Measurements from ENCODE around the gene SLC26A11.
A peak's percentile ranks its signal among the peaks of the same experiment; 100 is the strongest.

SLC26A11 gene

DNA sequence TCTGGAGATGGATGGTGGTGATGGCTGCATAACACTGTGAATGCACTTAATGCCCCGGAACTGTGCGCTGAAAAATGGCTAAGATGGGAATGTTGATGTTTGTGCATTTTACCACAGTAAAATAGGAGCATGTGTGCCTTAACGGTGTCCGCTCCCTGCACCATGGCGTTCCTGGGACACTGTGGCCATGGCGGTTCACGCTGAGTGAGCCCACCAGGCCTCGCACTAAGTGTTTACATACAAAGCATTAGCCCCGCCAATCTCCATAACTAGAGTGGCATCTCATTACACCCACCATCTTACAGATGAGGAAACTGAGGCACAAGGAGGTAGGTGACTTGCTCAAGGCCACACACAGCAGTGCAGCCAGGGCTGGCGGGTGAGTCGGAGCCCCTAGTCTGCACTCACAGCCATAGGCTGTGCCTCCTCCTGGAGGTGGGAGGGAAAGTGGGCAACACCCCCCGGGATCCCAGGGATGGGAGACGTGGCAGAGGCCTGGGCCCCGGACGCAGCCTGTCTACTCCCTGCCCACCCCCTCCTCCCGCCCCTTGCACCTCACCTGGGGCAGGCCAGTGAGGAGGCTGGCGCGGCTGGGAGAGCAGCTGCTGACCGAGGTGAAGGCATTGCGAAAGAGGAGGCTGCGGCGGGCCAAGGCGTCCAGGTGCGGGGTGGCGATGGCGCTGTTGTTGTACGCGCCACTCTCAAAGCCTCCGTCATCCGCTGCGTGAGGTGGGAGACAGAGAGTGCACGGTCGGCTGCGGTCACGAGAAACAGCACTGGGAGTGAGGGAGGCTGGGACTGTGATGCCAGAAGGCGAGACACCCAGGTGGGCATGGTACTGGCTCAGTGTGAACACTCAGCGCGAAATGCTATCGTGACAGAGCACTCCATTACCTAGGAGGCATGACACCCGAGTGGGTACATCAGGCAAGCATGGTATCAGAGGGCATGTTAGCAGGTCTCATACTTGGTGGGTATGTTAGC lies 3.5 kb upstream of the SLC26A11 start:
- DNase-seq (ENCODE audit: low spot score) (no peak), ATAC-seq (ENCODE audit: low read depth) (no peak)
- Histone ChIP-seq H3K4me3 (ENCODE audit: severe bottlenecking) (no peak overlapping the region), H3K4me1 (ENCODE audit: insufficient read depth, poor library complexity, severe bottlenecking) (no peaks in the 10 kb centered on the region), H3K36me3 (ENCODE audit: low read depth) (peaks cover 5% of the 10 kb centered on the region; the same call in 1 of the 2 replicates), H3K27ac (ENCODE audit: poor library complexity, severe bottlenecking) (no peak overlapping the region), H3K9me3 (ENCODE audit: severe bottlenecking) (no peaks in the 10 kb centered on the region), H3K27me3 (ENCODE audit: insufficient read depth, poor library complexity, severe bottlenecking) (no peaks in the 10 kb centered on the region)
- TF ChIP-seq, protein P1, sequence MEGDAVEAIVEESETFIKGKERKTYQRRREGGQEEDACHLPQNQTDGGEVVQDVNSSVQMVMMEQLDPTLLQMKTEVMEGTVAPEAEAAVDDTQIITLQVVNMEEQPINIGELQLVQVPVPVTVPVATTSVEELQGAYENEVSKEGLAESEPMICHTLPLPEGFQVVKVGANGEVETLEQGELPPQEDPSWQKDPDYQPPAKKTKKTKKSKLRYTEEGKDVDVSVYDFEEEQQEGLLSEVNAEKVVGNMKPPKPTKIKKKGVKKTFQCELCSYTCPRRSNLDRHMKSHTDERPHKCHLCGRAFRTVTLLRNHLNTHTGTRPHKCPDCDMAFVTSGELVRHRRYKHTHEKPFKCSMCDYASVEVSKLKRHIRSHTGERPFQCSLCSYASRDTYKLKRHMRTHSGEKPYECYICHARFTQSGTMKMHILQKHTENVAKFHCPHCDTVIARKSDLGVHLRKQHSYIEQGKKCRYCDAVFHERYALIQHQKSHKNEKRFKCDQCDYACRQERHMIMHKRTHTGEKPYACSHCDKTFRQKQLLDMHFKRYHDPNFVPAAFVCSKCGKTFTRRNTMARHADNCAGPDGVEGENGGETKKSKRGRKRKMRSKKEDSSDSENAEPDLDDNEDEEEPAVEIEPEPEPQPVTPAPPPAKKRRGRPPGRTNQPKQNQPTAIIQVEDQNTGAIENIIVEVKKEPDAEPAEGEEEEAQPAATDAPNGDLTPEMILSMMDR (IDR thresholded peaks at IDR 0.05; ENCODE audit: poor library complexity, severe bottlenecking): no peak

DNA sequence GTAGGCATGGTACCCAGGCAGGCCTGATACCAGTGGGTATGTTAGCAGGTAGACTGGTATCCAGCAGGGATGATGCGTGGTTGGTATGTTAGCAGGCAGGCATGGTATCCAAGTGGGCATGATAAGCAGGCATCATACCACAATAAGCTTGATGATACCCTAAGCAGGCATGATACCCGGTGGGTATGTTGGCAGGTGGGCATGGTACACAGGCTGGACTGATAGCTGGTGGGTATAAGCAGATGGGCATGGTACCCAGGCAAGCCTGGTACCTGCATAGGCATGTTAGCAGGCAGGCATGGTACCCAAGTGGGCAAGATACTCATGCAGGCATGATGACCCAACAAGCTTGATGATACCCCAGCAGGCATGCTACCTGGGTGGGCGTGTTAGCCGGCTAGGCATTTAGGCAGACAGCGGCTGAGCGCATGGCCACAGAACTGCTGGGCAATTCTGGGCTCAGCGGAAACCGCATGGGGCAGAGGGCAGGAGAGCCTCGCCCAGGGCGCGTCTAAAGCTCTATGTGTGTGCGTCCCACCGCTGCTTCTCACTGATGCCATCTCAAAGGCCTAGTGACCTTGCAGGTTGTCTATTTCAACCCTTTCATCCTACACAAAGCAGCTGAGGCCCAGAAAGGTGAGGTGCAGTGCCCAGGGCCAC lies 2.4 kb upstream of the SLC26A11 start:
- H3K36me3 ChIP-seq (ENCODE audit: low read depth): peaks cover 5% of the 10 kb centered on the region; the same call in 1 of the 2 replicates
- H3K9me3 ChIP-seq (ENCODE audit: severe bottlenecking): no peaks in the 10 kb centered on the region
- TF ChIP-seq, protein P1 (IDR thresholded peaks at IDR 0.05; ENCODE audit: poor library complexity, severe bottlenecking): no peak
- no peak overlapping the region for H3K27ac ChIP-seq (ENCODE audit: poor library complexity, severe bottlenecking)
- ATAC-seq (ENCODE audit: low read depth) (no peak), DNase-seq (ENCODE audit: low spot score) (no peak)
- no peaks in the 10 kb centered on the region for H3K27me3 ChIP-seq (ENCODE audit: insufficient read depth, poor library complexity, severe bottlenecking)
- no peaks in the 10 kb centered on the region for H3K4me1 ChIP-seq (ENCODE audit: insufficient read depth, poor library complexity, severe bottlenecking)
- no peak overlapping the region for H3K4me3 ChIP-seq (ENCODE audit: severe bottlenecking)

DNA sequence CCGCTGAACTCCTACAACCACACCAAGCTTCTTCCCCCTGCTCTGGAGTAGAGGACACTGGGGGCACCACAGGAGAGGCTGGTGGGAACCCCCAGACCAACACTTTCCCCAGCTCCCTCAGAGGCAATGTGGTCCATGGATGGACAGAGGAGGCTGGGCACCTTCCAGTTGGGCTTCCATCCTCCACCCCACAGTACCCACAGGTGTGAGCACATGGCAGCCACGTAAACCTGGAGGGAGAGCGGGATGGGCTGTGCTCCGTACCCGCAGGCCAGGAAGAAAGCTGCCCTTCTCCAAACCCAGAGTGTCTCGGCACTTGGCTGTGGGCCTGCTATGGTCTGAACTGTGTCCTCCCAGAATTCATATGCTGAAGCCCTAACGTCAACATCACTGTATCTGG lies 1.8 kb upstream of the SLC26A11 start:
- DNase-seq (ENCODE audit: low spot score) (no peak), ATAC-seq (ENCODE audit: low read depth) (no peak)
- H3K4me1 ChIP-seq (ENCODE audit: insufficient read depth, poor library complexity, severe bottlenecking): no peaks in the 10 kb centered on the region
- H3K4me3 ChIP-seq (ENCODE audit: severe bottlenecking): no peak overlapping the region
- H3K27me3 ChIP-seq (ENCODE audit: insufficient read depth, poor library complexity, severe bottlenecking): no peaks in the 10 kb centered on the region
- no peaks in the 10 kb centered on the region for H3K9me3 ChIP-seq (ENCODE audit: severe bottlenecking)
- peak overlapping the region; percentile 61 for H3K27ac ChIP-seq (ENCODE audit: poor library complexity, severe bottlenecking)
- TF ChIP-seq, protein P1 (IDR thresholded peaks at IDR 0.05; ENCODE audit: poor library complexity, severe bottlenecking): no peak
- peaks cover 5% of the 10 kb centered on the region; the same call in 1 of the 2 replicates for H3K36me3 ChIP-seq (ENCODE audit: low read depth)

DNA sequence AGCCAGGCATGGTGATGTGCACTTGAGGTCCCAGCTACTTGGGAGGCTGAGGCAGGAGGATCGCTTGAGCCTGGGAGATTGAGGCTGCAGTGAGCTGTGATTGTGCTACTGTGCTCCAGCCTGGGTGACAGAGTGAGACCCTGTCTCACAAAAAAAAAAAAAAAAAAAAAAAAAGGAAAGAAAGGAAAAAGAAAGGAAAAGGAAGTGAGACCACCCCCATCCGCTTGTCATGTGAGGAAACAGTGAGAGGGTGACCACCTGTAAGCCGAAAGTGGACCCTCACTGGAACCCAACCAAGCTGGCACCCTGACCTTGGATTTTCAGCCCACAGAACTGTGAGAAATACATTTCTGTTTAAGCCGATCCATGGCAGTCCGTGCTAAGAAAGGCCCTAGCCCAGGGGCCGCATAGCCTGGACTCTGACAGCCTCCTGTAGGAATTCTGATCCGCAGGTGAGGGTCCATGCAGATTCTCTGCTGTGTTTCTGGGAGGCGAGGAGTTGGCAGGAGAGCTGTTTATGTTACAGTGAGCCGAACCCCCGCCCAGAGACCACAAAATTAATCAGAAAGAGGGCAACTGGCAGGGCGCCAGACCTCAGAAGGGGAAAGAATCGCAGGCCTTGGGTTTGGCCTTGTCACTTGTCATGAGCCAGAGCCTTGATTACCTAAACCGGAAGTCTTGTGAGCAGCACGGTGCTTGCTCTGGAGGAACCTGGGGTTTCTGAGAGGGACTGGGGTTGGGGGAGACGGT lies 1.0 kb upstream of the SLC26A11 start:
- Histone ChIP-seq H3K36me3 (ENCODE audit: low read depth) (peaks cover 5% of the 10 kb centered on the region; the same call in 1 of the 2 replicates), H3K27ac (ENCODE audit: poor library complexity, severe bottlenecking) (peak overlapping the region; percentile 61), H3K27me3 (ENCODE audit: insufficient read depth, poor library complexity, severe bottlenecking) (no peaks in the 10 kb centered on the region), H3K4me3 (ENCODE audit: severe bottlenecking) (peak overlapping the region; percentile 77), H3K9me3 (ENCODE audit: severe bottlenecking) (no peaks in the 10 kb centered on the region), H3K4me1 (ENCODE audit: insufficient read depth, poor library complexity, severe bottlenecking) (no peaks in the 10 kb centered on the region)
- no peak for DNase-seq (ENCODE audit: low spot score)
- ATAC-seq (ENCODE audit: low read depth): peak; percentile 24
- TF ChIP-seq, protein P1 (IDR thresholded peaks at IDR 0.05; ENCODE audit: poor library complexity, severe bottlenecking): no peak

Data from RWPE2 (cell line).